Sigmoid colon (tissue), 4 donors: ENCODE measurements around the gene REV3L.

Experiments
- EP300 ChIP-seq, 4 donors: sonication (generic); formaldehyde crosslinking; IDR thresholded peaks; one replicate each; pipeline ENCODE4 v1.6.1; 2017; ENCODE audit warnings: antibody characterized with exemption in 4 of 4
- POLR2A ChIP-seq, 2 donors: fragments of 450-650 bp; IDR thresholded peaks; one replicate each; pipeline ENCODE4 v1.6.1; 2016; ENCODE audit warnings: antibody characterized with exemption in 2 of 2, mild to moderate bottlenecking in 2 of 2, moderate library complexity in 2 of 2
- TF ChIP-seq, protein P1 (sequence below), 4 experiments: fragments of 450-650 bp in 3 of 4; fragments of 200-600 bp in 1 of 4; IDR thresholded peaks; one replicate each; pipeline ENCODE4 v1.5.1; 2016 to 2019; ENCODE audit warnings: antibody characterized with exemption in 4 of 4, mild to moderate bottlenecking in 3 of 4, moderate library complexity in 2 of 4

DNA sequence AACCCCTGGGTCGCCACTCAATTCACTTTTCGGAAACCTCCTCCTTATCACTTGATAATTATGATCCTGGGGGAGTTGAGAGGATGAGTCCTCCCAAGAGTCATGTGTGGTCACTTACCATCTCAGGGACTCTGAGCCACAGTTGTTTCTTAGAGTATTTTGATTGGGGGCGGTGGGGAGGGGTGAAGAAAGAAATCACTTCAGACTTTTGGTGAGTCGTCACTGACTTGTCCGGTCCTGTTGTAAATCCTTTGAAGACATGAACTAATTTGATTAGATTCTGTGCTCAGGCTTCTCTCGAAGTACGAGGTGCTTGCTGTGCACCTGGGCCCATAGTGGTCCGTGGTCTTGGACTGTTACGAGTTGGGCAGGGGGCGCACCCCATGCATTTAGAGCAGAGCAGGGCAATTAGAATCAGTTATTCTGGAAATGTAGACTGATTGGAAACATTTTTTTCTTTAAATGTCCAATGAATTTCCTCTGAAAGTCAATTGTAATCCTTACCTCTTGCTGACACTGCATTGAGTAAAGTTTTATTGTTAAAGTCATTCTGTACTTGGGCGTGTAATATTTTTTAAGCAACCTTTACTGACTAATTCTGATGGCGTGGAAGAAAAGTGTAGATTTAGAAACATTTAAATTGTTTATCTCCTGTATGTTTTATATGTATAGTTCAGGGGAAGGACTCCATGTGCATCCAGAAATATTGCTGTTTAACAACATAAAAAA lies 222.3 kb downstream of the REV3L start:
- TF ChIP-seq POLR2A (IDR thresholded peaks at IDR 0.05) = no peak
- TF ChIP-seq, protein P1, sequence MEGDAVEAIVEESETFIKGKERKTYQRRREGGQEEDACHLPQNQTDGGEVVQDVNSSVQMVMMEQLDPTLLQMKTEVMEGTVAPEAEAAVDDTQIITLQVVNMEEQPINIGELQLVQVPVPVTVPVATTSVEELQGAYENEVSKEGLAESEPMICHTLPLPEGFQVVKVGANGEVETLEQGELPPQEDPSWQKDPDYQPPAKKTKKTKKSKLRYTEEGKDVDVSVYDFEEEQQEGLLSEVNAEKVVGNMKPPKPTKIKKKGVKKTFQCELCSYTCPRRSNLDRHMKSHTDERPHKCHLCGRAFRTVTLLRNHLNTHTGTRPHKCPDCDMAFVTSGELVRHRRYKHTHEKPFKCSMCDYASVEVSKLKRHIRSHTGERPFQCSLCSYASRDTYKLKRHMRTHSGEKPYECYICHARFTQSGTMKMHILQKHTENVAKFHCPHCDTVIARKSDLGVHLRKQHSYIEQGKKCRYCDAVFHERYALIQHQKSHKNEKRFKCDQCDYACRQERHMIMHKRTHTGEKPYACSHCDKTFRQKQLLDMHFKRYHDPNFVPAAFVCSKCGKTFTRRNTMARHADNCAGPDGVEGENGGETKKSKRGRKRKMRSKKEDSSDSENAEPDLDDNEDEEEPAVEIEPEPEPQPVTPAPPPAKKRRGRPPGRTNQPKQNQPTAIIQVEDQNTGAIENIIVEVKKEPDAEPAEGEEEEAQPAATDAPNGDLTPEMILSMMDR (IDR thresholded peaks at IDR 0.05) = no peak
- TF ChIP-seq EP300 (IDR thresholded peaks at IDR 0.05) = no peak
